ENCODE measurements around the gene PAEP. TPM values are rescaled to one million over a fixed set of nuclear protein-coding genes. Genes with fewer than 3 reads are reported as not detected.

PAEP gene
- total RNA-seq, 1 experiment from 2014 or later, result not detected

DNA sequence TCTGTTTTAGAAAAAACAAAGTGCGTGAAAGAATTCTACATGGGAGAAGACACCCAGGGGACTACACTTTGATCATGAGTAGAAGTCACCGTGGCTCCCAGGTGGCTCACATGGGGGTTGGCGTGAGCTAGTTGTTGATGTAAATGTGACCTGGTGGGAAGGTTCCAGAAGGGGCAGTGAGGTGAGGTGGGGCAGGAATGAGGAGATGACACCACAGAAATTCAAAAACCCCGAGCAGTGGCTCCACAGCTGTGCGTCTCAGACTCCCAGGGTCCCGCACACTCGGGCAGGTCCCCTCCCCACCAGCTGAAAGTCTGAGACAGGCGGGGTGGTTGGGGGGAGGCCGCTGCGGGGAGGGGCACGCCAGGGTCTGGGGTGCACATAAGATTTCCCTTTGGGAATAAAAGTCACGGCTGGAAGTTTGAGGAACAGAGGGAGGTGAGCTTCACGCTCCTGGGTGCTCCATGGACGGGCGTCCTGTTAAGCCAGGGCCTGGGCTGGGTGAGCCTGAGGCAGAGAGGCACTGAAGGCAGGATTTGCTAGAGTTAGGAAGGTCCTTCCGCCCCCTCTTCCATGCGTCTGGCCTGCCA lies 47.9 kb downstream of the PAEP start:
- H3K9me3 Mint-ChIP-seq (ENCODE audit: unreplicated experiment), result no peaks in the 10 kb centered on the region
- CTCF ChIA-PET, result interaction anchor here (0.6 kb wide), 1 partner anchor 1213 kb away, joined by 3 read pairs; no protein-coding TSS in a partner anchor
- no TSS peak for BruUV-seq (replicated peaks)
- POLR2A ChIA-PET, result no interaction called here
- peaks cover 32% of the 10 kb centered on the region for H3K27me3 Mint-ChIP-seq (ENCODE audit: insufficient read depth, unreplicated experiment)
- H3K27ac Mint-ChIP-seq (ENCODE audit: low read depth, unreplicated experiment), result no peak overlapping the region
- TF ChIP-seq, protein P1, sequence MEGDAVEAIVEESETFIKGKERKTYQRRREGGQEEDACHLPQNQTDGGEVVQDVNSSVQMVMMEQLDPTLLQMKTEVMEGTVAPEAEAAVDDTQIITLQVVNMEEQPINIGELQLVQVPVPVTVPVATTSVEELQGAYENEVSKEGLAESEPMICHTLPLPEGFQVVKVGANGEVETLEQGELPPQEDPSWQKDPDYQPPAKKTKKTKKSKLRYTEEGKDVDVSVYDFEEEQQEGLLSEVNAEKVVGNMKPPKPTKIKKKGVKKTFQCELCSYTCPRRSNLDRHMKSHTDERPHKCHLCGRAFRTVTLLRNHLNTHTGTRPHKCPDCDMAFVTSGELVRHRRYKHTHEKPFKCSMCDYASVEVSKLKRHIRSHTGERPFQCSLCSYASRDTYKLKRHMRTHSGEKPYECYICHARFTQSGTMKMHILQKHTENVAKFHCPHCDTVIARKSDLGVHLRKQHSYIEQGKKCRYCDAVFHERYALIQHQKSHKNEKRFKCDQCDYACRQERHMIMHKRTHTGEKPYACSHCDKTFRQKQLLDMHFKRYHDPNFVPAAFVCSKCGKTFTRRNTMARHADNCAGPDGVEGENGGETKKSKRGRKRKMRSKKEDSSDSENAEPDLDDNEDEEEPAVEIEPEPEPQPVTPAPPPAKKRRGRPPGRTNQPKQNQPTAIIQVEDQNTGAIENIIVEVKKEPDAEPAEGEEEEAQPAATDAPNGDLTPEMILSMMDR (IDR thresholded peaks at IDR 0.05; ENCODE audit: unreplicated experiment), result no peak
- no peak overlapping the region for H3K4me3 Mint-ChIP-seq (ENCODE audit: unreplicated experiment)
- no peak for DNase-seq (ENCODE audit: unreplicated experiment)
- no peaks in the 10 kb centered on the region for H3K4me1 Mint-ChIP-seq (ENCODE audit: insufficient read depth, unreplicated experiment)
- intact Hi-C loops (cut with micrococcal nuclease), result loop anchor here (10.0 kb wide), 1 partner anchor 95 kb away; the partner anchor contains the start of gene KCNT1
- no peaks in the 10 kb centered on the region for H3K36me3 Mint-ChIP-seq (ENCODE audit: insufficient read depth, unreplicated experiment)

DNA sequence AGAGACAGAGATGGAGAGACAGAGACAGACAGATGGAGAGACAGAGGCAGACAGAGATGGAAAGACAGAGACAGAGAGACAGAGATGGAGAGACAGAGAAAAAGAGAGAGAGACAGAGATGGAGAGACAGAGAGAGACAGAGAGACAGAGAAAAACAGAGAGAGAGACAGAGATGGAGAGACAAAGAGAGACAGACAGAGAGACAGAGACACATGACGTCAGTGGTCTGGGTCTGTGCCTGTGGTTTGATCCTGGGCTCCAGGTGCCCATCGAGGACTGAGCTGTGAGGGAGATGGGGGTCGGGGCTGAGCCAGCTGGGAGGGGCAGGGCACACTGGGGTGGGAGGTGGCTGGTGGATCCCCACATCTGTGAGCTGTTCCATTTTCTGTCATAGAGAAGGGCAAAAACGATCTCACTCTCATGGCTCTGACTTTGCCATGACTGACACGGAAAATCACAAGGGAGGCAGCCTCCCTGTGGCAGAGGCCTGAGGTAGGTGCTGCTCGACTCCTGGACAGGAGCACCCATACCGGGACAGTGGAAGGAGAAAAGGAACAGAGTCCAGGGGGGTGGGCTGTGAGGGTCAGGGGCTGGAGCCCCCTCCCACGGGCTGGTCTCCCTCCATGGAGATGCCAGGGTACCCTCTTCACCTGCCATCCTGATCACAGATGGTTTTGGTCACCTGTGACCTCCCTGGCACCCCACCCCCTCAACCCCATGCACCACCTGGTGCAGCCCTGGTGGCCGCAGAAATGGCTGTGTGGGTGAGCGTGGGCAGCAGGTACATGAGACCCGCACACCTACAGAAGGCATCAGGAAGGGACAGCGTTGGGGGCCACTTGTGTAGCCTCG lies 49.0 kb downstream of the PAEP start:
- Mint-ChIP-seq H3K4me3 (ENCODE audit: unreplicated experiment) (no peak overlapping the region), H3K27ac (ENCODE audit: low read depth, unreplicated experiment) (no peak overlapping the region), H3K36me3 (ENCODE audit: insufficient read depth, unreplicated experiment) (no peaks in the 10 kb centered on the region), H3K27me3 (ENCODE audit: insufficient read depth, unreplicated experiment) (peaks cover 39% of the 10 kb centered on the region), H3K9me3 (ENCODE audit: unreplicated experiment) (no peaks in the 10 kb centered on the region), H3K4me1 (ENCODE audit: insufficient read depth, unreplicated experiment) (no peaks in the 10 kb centered on the region)
- ChIA-PET POLR2A (no interaction called here), CTCF (interaction anchor here (0.9 kb wide), 1 partner anchor 10 kb away, joined by 3 read pairs; no protein-coding TSS in a partner anchor)
- DNase-seq (ENCODE audit: unreplicated experiment), result no peak
- TF ChIP-seq, protein P1 (IDR thresholded peaks at IDR 0.05; ENCODE audit: unreplicated experiment), result no peak
- intact Hi-C loops (cut with micrococcal nuclease), result no loop called here
- no TSS peak for BruUV-seq (replicated peaks)

DNA sequence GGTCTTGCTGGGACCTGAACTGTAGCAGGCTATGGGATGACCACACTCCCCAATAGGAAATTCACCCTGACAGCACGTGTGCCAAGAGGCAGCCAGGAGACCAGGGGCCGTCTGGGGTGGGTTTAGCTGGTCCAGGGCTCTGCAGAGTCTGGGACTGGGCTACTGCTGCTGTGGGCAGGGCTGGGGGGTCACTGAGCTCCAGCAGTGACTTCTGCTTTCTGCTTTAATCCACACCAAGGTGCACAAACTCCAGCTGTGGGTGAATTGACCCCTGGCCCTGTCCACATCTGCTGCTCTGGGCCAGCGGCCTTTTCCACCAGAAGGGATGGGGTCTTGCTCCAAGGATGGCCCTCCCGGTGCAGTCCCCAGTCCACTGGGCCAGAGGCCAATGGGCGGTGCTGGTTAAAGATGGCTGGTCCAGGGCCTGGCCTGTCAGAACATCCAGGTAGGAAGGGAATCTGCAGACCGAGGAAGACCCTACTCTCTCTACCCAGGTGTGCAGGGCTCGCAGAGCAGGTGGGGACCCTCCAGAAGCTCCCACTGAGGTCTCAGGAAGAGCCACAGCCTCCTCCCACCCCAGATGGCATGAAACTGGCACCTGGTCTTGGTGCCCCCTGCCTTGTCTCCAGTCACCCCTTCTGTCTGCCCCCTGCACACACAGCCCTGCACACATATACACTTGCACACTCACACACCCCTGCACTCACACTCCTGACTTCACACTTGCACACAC lies 49.8 kb downstream of the PAEP start:
- no peaks in the 10 kb centered on the region for H3K9me3 Mint-ChIP-seq (ENCODE audit: unreplicated experiment)
- intact Hi-C loops (cut with micrococcal nuclease), result no loop called here
- H3K27me3 Mint-ChIP-seq (ENCODE audit: insufficient read depth, unreplicated experiment), result peaks cover 43% of the 10 kb centered on the region
- POLR2A ChIA-PET, result no interaction called here
- no TSS peak for BruUV-seq (replicated peaks)
- TF ChIP-seq, protein P1 (IDR thresholded peaks at IDR 0.05; ENCODE audit: unreplicated experiment), result no peak
- no peak overlapping the region for H3K27ac Mint-ChIP-seq (ENCODE audit: low read depth, unreplicated experiment)
- CTCF ChIA-PET, result interaction anchor here (0.9 kb wide), 1 partner anchor 11 kb away, joined by 3 read pairs; no protein-coding TSS in a partner anchor
- no peaks in the 10 kb centered on the region for H3K36me3 Mint-ChIP-seq (ENCODE audit: insufficient read depth, unreplicated experiment)
- no peaks in the 10 kb centered on the region for H3K4me1 Mint-ChIP-seq (ENCODE audit: insufficient read depth, unreplicated experiment)
- DNase-seq (ENCODE audit: unreplicated experiment), result no peak
- no peak overlapping the region for H3K4me3 Mint-ChIP-seq (ENCODE audit: unreplicated experiment)

DNA sequence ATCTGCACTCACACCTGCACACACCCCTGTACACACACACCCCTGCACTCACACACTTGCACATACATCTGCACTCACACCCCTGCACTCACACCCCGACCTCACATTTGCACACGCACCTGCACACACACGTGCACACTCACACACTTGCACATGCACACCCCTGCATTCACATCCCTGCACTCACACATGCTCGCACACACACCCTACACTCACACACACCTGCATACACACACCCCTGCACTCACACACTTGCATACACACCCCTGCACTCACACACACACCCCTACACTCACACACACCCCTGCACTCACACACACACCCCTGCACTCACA lies 50.3 kb downstream of the PAEP start:
- TF ChIP-seq, protein P1 (IDR thresholded peaks at IDR 0.05; ENCODE audit: unreplicated experiment), result no peak
- intact Hi-C loops (cut with micrococcal nuclease), result no loop called here
- H3K27me3 Mint-ChIP-seq (ENCODE audit: insufficient read depth, unreplicated experiment), result peaks cover 43% of the 10 kb centered on the region
- no peaks in the 10 kb centered on the region for H3K4me1 Mint-ChIP-seq (ENCODE audit: insufficient read depth, unreplicated experiment)
- no peak overlapping the region for H3K27ac Mint-ChIP-seq (ENCODE audit: low read depth, unreplicated experiment)
- H3K9me3 Mint-ChIP-seq (ENCODE audit: unreplicated experiment), result no peaks in the 10 kb centered on the region
- no TSS peak for BruUV-seq (replicated peaks)
- ChIA-PET CTCF (interaction anchor here (1.8 kb wide), 1 partner anchor 8 kb away, joined by 5 read pairs; no protein-coding TSS in a partner anchor), POLR2A (no interaction called here)
- H3K36me3 Mint-ChIP-seq (ENCODE audit: insufficient read depth, unreplicated experiment), result no peaks in the 10 kb centered on the region
- no peak overlapping the region for H3K4me3 Mint-ChIP-seq (ENCODE audit: unreplicated experiment)
- no peak for DNase-seq (ENCODE audit: unreplicated experiment)
